Osteoblast (primary cell): ENCODE data around the gene CLEC18B. TPM values are rescaled to one million over a fixed set of nuclear protein-coding genes. Genes with fewer than 3 reads are reported as not detected.

Experiments
- DNase-seq: peaks from one replicate; pipeline ENCODE4 v3.0.0; 2011; ENCODE audit warnings: low spot score, mixed read lengths; ENCODE audit not compliant: insufficient read length; ENCODE audit errors: missing footprints
- H2AFZ ChIP-seq: 2 replicates; pipeline ENCODE4 v1.6.0; 2011; ENCODE audit warnings: mild to moderate bottlenecking, low read length
- H3K27ac ChIP-seq: 2 replicates; pipeline ENCODE4 v1.5.1; 2011; ENCODE audit warnings: mild to moderate bottlenecking, low read depth, low read length, moderate library complexity
- H3K27me3 ChIP-seq: 2 replicates; pipeline ENCODE4 v1.6.0; 2012; ENCODE audit warnings: mild to moderate bottlenecking, control low read depth, inconsistent platforms, low read length, moderate library complexity; ENCODE audit not compliant: insufficient read depth
- H3K36me3 ChIP-seq: 2 replicates; pipeline ENCODE4 v1.5.1; 2011; ENCODE audit warnings: mild to moderate bottlenecking, low read length, control low read depth, moderate library complexity; ENCODE audit not compliant: insufficient read depth
- H3K4me1 ChIP-seq: 2 replicates; pipeline ENCODE4 v1.5.1; 2011; ENCODE audit warnings: mild to moderate bottlenecking, low read length, control low read depth, moderate library complexity; ENCODE audit not compliant: insufficient read depth
- H3K4me2 ChIP-seq: 2 replicates; pipeline ENCODE4 v1.6.0; 2011; ENCODE audit warnings: mild to moderate bottlenecking, low read length; ENCODE audit not compliant: insufficient read depth
- H3K4me3 ChIP-seq: fragments of 200-600 bp; sonication (generic); 3 replicates; pipeline ENCODE4 v1.5.1; 2012; ENCODE audit warnings: mild to moderate bottlenecking, low read length, inconsistent platforms; ENCODE audit not compliant: insufficient read depth
- H3K79me2 ChIP-seq: 2 replicates; pipeline ENCODE4 v1.6.0; 2012; ENCODE audit warnings: mild to moderate bottlenecking, low read length, control low read depth, inconsistent platforms; ENCODE audit not compliant: insufficient read depth
- H3K9me3 ChIP-seq: 2 replicates; pipeline ENCODE4 v1.5.1; 2011; ENCODE audit warnings: low read depth, low read length, control low read depth
- H4K20me1 ChIP-seq: 2 replicates; pipeline ENCODE4 v1.6.0; 2012; ENCODE audit warnings: mild to moderate bottlenecking, low read length, control low read depth; ENCODE audit not compliant: insufficient read depth
- total RNA-seq: library from RNA; depleted of rRNA; stranded (reverse); fragments of >200 nt; gene quantifications from 2 replicates; pipeline ENCODE4 v1.2.3, GENCODE V29; 2012
- TF ChIP-seq, protein P1 (sequence below): IDR thresholded peaks from 2 replicates; pipeline ENCODE4 v1.5.1; 2011; ENCODE audit warnings: mild to moderate bottlenecking, low read depth, low read length, moderate library complexity; ENCODE audit errors: extremely low read depth

Gene CLEC18B
- total RNA-seq, 1 donor, result 0.72 TPM

DNA sequence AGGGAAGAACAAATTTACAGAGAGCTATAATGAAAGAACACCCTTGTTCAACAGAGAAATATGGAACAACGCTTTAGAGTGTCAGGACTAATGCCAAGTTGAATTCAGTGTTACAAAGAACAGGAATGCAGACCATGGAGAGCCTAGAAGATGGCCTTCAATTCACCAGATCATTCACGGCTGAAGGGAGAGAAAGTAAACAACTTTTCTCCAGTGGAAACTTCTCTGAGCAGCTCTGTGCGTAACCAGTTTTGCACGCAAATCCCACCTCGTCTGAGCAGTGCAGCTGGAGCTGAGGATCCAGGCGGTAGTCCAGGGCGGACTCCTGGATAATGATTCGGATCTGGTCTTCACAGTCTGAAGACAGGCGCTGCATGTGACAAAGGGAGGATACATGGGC is 40.5 kb upstream of the CLEC18B start:
- Histone ChIP-seq H2AFZ (no peak overlapping the region), H3K27ac (no peak overlapping the region), H3K79me2 (no peaks in the 10 kb centered on the region), H3K4me2 (no peak overlapping the region), H4K20me1 (no peaks in the 10 kb centered on the region), H3K9me3 (no peaks in the 10 kb centered on the region), H3K36me3 (peaks cover 56% of the 10 kb centered on the region), H3K27me3 (no peaks in the 10 kb centered on the region), H3K4me1 (peaks cover 15% of the 10 kb centered on the region), H3K4me3 (no peak overlapping the region)
- TF ChIP-seq, protein P1, sequence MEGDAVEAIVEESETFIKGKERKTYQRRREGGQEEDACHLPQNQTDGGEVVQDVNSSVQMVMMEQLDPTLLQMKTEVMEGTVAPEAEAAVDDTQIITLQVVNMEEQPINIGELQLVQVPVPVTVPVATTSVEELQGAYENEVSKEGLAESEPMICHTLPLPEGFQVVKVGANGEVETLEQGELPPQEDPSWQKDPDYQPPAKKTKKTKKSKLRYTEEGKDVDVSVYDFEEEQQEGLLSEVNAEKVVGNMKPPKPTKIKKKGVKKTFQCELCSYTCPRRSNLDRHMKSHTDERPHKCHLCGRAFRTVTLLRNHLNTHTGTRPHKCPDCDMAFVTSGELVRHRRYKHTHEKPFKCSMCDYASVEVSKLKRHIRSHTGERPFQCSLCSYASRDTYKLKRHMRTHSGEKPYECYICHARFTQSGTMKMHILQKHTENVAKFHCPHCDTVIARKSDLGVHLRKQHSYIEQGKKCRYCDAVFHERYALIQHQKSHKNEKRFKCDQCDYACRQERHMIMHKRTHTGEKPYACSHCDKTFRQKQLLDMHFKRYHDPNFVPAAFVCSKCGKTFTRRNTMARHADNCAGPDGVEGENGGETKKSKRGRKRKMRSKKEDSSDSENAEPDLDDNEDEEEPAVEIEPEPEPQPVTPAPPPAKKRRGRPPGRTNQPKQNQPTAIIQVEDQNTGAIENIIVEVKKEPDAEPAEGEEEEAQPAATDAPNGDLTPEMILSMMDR, result no peak
- peak; percentile 32 for DNase-seq

DNA sequence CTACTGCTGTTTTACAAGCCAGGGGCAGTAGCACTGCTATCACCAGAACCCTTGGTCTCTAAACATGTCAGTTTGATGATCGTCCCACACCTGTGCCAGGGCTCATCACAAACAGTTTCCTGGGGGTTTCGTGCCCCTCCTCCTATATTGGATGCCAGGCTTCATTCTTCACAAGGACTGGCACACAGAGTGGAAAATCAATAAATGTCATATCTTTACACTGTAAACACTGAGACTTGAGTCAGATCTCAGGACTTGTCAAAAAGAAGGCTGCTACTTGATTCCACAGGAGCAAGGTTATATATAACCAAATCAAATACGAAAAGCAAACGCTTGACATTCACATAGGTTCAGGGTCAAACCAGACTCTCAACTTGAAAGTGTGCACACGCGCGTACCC is 39.3 kb upstream of the CLEC18B start:
- Histone ChIP-seq H3K36me3 (peaks cover 60% of the 10 kb centered on the region), H3K27ac (no peak overlapping the region), H3K4me1 (peaks cover 20% of the 10 kb centered on the region), H4K20me1 (no peaks in the 10 kb centered on the region), H3K4me2 (no peak overlapping the region), H2AFZ (no peak overlapping the region), H3K4me3 (no peak overlapping the region), H3K9me3 (no peaks in the 10 kb centered on the region), H3K27me3 (no peaks in the 10 kb centered on the region), H3K79me2 (no peaks in the 10 kb centered on the region)
- TF ChIP-seq, protein P1, result no peak
- DNase-seq, result no peak

DNA sequence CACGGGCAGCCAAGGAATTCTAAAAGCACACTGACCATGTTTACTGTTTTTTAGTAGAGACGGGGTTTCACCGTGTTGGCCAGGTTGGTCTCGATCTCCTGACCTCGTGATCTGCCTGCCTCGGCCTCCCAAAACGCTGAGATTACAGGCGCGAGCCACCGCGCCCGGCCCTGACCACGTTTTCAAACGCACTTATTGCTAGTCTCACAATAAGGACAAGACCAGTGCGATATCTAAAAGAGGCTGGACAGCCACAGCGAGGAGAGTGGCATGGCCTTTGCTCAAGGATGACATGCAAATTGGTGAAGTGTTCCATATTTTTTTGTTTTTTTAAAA is 35.0 kb upstream of the CLEC18B start:
- Histone ChIP-seq H3K27me3 (no peaks in the 10 kb centered on the region), H3K27ac (peak overlapping the region; percentile 89), H3K4me2 (no peak overlapping the region), H3K9me3 (no peaks in the 10 kb centered on the region), H3K36me3 (peaks cover 49% of the 10 kb centered on the region), H2AFZ (no peak overlapping the region), H3K79me2 (no peaks in the 10 kb centered on the region), H3K4me1 (peaks cover 20% of the 10 kb centered on the region), H4K20me1 (no peaks in the 10 kb centered on the region), H3K4me3 (no peak overlapping the region)
- TF ChIP-seq, protein P1, result no peak
- DNase-seq, result no peak

DNA sequence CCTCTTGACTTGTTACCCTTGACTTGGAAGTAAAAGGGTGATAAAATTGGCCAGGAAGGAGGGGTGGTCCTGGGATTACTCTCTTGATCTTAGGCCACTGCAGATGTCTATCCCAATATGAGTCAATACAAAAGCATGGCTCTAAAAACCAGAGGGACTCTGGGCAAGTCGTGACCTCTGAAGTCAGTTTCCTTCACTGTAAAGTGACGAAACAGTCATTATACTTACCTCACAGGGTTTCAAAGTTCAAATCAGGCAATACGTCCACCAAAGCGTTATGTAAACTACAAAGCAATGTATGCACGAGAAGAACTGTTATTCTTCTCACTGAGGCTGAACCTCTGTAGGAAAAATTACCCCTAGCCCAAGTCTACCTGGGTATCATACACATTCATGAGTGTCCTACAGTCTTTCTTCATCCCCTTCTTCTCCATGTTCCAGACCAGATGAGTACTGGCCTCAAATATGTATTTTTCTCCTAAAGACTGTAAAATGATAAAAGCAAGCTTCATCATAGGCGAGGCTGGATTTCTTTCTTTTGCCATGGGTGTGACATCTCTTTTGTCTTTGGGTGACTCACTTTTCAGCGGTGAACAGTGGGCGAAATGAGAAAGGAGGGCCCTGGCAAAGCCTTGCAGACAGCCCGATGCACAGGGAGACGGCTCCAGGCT is 34.5 kb upstream of the CLEC18B start:
- DNase-seq, result peak; percentile 93
- H3K36me3 ChIP-seq, result peaks cover 53% of the 10 kb centered on the region
- no peaks in the 10 kb centered on the region for H3K79me2 ChIP-seq
- no peaks in the 10 kb centered on the region for H3K9me3 ChIP-seq
- no peaks in the 10 kb centered on the region for H3K27me3 ChIP-seq
- H4K20me1 ChIP-seq, result no peaks in the 10 kb centered on the region
- peak overlapping the region; percentile 89 for H3K27ac ChIP-seq
- TF ChIP-seq, protein P1, result no peak
- H3K4me2 ChIP-seq, result peak overlapping the region; percentile 21
- no peak overlapping the region for H3K4me3 ChIP-seq
- H3K4me1 ChIP-seq, result peaks cover 20% of the 10 kb centered on the region
- H2AFZ ChIP-seq, result no peak overlapping the region
